ENCODE results near the gene PGM2.
A peak's percentile ranks its signal among the peaks of the same experiment; 100 is the strongest.
"Not testable (repeated sequence)": the region's sequence is repeated elsewhere in the genome, so short reads cannot be mapped to it uniquely, and the experiment has no call there.

Gene PGM2

GRCh38 chr4:37826295-37827029, at the start of gene PGM2:
TSS of gene PGM2 (plus strand) at chr4:37826686. CDS start at chr4:37826733, 47 bp downstream.
- TF ChIP-seq, protein P1, sequence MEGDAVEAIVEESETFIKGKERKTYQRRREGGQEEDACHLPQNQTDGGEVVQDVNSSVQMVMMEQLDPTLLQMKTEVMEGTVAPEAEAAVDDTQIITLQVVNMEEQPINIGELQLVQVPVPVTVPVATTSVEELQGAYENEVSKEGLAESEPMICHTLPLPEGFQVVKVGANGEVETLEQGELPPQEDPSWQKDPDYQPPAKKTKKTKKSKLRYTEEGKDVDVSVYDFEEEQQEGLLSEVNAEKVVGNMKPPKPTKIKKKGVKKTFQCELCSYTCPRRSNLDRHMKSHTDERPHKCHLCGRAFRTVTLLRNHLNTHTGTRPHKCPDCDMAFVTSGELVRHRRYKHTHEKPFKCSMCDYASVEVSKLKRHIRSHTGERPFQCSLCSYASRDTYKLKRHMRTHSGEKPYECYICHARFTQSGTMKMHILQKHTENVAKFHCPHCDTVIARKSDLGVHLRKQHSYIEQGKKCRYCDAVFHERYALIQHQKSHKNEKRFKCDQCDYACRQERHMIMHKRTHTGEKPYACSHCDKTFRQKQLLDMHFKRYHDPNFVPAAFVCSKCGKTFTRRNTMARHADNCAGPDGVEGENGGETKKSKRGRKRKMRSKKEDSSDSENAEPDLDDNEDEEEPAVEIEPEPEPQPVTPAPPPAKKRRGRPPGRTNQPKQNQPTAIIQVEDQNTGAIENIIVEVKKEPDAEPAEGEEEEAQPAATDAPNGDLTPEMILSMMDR (IDR thresholded peaks at IDR 0.05; ENCODE audit: borderline replicate concordance, insufficient read depth, low read depth, low read length): no peak
- peak within 1 kb of the TSS; percentile 100 for H3K4me3 ChIP-seq (ENCODE audit: low read depth, low read length)

GRCh38 chr4:37779896-37780295, 46.6 kb upstream of the PGM2 start:
- TF ChIP-seq, protein P1 (IDR thresholded peaks at IDR 0.05; ENCODE audit: borderline replicate concordance, insufficient read depth, low read depth, low read length): no peak
- H3K4me3 ChIP-seq (ENCODE audit: low read depth, low read length): no peak overlapping the region

DNA sequence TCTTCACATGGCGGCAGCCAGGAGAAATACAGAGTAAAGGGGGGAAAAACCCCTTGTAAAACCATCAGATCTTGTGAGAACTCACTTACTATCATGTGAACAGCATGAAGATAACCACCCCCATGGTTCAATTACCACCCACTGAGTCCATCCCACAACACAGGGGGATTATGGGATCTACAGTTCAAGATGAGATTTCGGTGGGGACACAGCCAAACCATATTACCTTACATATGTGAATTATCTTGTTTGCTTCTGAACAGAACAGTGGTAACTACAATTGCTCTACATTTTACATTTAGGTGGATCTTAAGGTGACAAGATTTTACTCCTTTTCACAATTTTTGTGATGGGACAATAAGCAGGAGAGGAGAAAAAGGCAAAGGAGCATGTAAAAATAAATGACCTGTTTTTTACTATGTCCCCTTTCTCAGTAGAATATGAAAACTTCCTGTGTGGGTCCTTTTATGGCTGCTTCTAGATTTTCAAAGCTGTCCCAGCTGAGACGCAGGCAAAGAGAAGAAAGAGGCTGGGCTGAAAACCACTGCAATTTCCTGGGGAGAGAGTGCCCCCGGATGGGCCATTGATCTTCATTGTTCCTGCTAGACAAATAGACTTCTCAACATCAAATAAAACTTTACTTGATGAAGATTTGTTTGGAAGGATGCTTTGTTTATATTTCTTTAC, 45.9 kb upstream of the PGM2 start:
- TF ChIP-seq, protein P1 (IDR thresholded peaks at IDR 0.05; ENCODE audit: borderline replicate concordance, insufficient read depth, low read depth, low read length): no peak
- no peak overlapping the region for H3K4me3 ChIP-seq (ENCODE audit: low read depth, low read length)

- no peak overlapping the region for H3K4me3 ChIP-seq (ENCODE audit: low read depth, low read length)
- TF ChIP-seq, protein P1 (IDR thresholded peaks at IDR 0.05; ENCODE audit: borderline replicate concordance, insufficient read depth, low read depth, low read length): no peak
Measured at GRCh38 chr4:37781131-37781455, 45.4 kb upstream of the PGM2 start.

GRCh38 chr4:37786267-37786666, 40.2 kb upstream of the PGM2 start:
- not testable (repeated sequence) for H3K4me3 ChIP-seq (ENCODE audit: low read depth, low read length)

- not testable (repeated sequence) for H3K4me3 ChIP-seq (ENCODE audit: low read depth, low read length)
Measured at GRCh38 chr4:37787883-37788460, 38.5 kb upstream of the PGM2 start.

GRCh38 chr4:37788819-37789218, 37.7 kb upstream of the PGM2 start:
- TF ChIP-seq, protein P1 (IDR thresholded peaks at IDR 0.05; ENCODE audit: borderline replicate concordance, insufficient read depth, low read depth, low read length): no peak
- H3K4me3 ChIP-seq (ENCODE audit: low read depth, low read length): no peak overlapping the region

DNA sequence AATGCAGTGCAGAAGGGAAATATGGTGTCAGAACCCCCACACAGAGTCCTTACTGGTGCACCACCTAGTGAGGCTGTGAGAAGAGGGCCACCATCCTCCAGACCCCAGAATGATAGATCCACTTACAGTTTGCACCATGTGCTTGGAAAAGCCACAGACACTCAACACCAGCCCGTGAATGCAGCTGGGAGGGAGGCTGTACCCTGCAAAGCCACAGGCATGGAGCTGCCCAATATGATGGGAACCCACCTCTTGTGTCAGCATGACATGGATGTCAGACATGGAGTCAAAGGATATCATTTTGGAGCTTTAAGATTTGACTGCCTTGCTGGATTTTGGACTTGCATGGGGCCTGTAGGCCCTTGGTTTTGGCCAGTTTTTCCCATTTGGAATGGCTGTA, 34.2 kb upstream of the PGM2 start:
- H3K4me3 ChIP-seq (ENCODE audit: low read depth, low read length): no peak overlapping the region
- TF ChIP-seq, protein P1 (IDR thresholded peaks at IDR 0.05; ENCODE audit: borderline replicate concordance, insufficient read depth, low read depth, low read length): no peak
